ENCODE data around the gene RCL1.

- TF ChIP-seq CTCF (IDR thresholded peaks at IDR 0.05) (no peak), POLR2AphosphoS5 (IDR thresholded peaks at IDR 0.05) (no peak), POLR2A (IDR thresholded peaks at IDR 0.05) (no peak)
These were observed 6.1 kb upstream of the RCL1 start for GRCh38 chr9:4786599-4786998.
